Measurements from ENCODE around the gene SCN5A.

DNA sequence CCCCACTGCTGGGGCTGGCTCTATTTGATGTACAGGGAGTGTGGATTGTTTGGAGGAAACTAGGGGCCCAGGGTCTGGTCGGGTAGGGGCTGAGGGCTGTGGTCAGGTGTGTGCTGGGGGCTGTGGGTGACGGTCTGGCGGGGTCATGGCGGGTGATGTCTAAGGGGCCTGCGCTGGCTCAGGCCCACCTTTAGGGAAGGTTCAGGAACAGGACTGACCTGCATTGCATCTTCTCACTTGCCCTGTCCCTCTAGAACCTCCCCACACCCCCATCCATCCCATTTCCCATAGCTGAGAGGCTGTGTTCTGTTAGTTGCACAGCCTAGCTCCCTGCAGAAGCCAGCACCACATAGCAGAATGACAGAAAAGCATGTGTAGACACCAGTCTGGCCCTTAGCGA is 39.1 kb downstream of the SCN5A start:
- TF ChIP-seq, protein P1, sequence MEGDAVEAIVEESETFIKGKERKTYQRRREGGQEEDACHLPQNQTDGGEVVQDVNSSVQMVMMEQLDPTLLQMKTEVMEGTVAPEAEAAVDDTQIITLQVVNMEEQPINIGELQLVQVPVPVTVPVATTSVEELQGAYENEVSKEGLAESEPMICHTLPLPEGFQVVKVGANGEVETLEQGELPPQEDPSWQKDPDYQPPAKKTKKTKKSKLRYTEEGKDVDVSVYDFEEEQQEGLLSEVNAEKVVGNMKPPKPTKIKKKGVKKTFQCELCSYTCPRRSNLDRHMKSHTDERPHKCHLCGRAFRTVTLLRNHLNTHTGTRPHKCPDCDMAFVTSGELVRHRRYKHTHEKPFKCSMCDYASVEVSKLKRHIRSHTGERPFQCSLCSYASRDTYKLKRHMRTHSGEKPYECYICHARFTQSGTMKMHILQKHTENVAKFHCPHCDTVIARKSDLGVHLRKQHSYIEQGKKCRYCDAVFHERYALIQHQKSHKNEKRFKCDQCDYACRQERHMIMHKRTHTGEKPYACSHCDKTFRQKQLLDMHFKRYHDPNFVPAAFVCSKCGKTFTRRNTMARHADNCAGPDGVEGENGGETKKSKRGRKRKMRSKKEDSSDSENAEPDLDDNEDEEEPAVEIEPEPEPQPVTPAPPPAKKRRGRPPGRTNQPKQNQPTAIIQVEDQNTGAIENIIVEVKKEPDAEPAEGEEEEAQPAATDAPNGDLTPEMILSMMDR (IDR thresholded peaks at IDR 0.05): no peak
- TF ChIP-seq EZH2 (IDR thresholded peaks at IDR 0.05) (no peak), EZH2phosphoT487 (IDR thresholded peaks at IDR 0.05) (no peak)
